GM18507 (cell line): Measurements from ENCODE around the gene DESI1.
"Not testable (repeated sequence)": the region's sequence is repeated elsewhere in the genome, so short reads cannot be mapped to it uniquely, and the experiment has no call there.

Experiments
- DNase-seq: peaks from one replicate; pipeline ENCODE4 v3.0.0; 2011; ENCODE audit warnings: low read depth; ENCODE audit not compliant: insufficient read length; ENCODE audit errors: extremely low spot score
- FAIRE-seq: peaks from 2 replicates; lab custom pipeline; 2011; peaks lifted over from hg19 to GRCh38; lab: Jason Lieb, UNC

DESI1 gene

DNA sequence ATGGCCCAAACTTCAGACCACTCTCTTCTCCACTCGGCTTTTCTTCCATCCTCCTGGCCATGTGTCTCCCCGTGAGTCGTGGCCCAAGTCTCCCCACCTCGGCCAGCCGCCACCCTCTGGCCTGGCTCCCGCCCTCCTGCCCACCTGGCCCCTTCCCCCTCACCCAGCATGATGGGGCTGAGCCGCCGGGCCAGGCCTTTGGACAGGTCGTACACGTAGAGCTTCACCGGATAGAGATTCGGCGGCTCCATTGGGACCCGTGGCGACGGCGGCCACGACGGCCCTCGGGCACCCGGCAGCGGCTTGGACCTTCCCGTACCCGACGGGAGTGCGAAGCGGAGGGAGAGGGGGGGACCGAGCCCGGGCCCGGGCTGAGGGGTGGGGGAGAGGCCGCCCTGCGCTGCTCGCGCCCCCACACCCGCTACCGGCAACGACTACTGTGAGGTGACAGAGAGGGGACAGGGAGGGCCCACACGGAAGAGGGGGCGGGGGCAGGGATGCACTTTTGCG, at the start of gene DESI1:
TSS of gene DESI1 (minus strand) at position 455 of the 510 bp plus-strand sequence. CDS start at position 251, 204 bp downstream.
- DNase-seq: no peak
- no peak for FAIRE-seq

DNA sequence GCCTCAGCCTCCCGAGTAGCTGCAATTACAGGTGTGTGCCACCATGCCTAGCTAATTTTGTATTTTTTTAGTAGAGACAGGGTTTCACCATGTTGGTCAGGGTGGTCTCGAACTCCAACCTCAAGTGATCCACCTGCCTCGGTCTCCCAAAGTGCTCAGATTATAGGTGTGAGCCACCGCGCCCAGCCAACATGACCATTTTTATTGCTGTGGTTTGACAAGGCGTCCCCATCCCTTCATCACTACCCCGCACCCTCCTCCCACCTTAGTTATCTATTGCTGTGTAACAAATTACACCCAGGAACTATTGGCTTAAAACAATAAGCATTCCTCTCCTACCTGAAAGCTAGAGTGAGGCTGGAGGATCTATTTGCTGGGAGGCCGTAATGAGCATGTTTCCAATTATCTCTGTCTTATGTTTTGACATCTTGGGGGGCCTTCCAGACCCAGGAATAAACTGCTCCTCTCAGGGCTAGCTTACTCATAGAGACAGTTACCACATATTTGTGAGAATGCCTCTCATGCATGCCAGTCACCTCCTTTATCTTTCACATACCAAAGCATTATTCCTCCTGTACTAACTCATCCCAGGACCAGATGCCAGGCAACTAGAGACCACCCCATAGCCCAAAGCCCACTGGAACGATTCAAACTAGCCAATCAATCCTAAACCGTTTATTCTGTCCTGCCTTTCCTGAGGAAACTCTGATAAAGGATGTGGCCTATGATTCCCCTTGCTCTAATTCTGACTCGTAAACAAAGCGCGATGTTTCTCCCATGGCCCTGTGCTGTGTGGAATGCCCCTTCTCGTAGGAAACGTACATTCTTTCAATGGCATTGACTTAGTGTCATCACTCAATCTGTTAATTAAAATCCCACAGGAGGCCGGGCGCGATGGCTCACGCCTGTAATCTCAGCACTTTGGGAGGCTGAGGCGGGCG, 48.4 kb upstream of the DESI1 start:
- DNase-seq (no peak), FAIRE-seq (no peak)

DNA sequence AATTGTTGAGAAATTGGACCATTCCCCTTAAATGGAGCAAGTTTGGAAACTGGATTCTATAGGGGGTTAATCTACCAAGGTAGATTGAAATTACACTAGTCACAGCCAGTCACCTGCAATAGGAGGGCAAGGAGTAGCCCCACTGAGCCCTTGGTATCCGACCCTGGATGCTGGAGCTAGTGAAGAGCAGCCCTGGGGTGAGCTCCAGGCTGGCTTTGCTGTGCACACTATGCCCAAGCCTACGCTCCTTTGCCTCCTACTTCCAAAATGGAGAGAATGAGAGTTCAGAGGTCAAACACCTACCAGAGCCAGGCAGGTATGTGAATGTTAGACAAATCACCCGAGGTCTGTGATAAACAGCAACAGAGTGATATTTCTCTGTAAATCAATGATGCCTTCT, 44.1 kb upstream of the DESI1 start:
- DNase-seq (no peak), FAIRE-seq (no peak)

DNA sequence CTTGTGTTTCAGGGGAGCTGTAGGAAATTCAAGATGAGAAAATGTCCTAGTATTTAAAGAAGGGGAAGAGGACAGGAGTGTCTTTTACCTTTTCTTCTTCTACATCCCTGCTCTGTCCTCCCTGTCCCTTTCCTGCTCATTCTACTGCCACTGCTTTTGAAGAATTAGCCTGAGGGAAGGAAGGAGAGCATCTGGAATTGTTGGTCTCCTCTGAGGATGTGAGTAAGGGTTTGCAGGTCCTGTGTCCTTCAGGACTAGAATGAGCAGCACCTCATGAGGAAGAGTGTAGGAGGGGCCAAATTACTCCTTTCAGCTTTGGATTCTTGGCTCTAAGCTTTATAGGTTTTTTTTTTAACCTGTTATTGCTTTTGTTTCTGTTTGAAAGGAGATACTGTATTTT, 43.6 kb upstream of the DESI1 start:
- FAIRE-seq: no peak
- DNase-seq: no peak

DNA sequence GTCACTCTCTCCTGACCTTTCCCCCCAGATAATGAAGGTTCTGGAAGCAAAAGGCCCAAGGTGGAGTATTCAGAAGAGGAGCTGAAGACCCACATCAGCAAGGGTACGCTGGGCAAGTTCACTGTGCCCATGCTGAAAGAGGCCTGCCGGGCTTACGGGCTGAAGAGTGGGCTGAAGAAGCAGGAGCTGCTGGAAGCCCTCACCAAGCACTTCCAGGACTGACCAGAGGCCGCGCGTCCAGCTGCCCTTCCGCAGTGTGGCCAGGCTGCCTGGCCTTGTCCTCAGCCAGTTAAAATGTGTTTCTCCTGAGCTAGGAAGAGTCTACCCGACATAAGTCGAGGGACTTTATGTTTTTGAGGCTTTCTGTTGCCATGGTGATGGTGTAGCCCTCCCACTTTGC, 42.8 kb upstream of the DESI1 start:
- not testable (repeated sequence) for FAIRE-seq, DNase-seq

DNA sequence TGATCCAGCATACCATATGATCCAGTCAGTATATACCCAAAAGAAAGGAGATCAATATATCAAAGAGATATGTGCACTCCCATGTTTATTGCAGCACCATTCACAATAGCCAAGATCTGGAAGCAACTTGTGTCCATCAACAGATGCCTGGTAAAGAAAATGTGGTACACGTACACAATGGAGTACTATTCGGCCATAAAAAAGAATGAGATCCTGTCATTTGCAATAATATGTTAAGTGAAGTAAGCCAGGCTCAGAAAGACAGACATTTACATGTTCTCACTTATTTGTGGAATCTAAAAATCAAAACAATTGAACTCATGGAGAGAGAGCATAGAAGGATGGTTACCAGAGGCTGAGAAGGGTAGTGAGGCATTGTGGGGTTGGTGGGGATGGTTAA, 40.9 kb upstream of the DESI1 start:
- FAIRE-seq (no peak), DNase-seq (no peak)

DNA sequence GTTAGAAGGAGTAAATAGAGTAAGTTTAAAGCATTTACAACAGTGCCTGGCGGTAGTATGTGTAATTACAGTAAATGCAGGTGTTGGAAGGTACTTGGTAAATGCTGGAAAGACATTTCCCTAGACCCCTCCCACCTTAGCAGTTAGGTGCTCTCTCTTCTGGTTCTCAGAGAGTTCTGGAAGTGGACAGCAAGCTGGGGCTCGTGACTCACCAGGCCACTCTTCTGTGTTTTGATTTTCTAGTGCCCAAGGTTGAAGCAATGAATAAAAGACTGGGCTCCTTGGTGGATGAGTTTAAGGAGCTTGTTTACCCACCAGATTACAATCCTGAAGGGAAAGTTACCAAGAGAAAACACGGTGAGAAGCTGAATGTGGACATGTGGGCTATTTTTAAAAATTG, 40.2 kb upstream of the DESI1 start:
- no peak for DNase-seq
- no peak for FAIRE-seq

DNA sequence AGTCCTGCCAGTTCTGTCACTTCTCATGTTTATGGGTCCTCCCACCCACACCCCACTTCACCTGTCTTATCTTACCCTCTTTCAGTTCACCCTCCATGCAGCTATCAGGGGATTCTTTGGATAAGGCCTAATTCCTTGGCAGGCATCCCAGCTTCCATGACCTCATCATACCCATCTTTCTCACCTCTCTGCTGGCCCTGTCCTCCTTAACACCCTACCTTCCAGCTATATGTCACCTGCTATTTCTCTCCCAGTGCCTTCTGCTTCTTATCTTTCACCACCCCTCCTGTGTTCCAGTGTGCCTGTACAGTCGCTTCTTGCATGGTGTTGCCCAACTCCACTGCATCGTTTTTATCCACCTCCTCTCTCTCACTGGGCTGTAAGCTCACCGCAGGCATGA, 39.6 kb upstream of the DESI1 start:
- DNase-seq: no peak
- FAIRE-seq: no peak

DNA sequence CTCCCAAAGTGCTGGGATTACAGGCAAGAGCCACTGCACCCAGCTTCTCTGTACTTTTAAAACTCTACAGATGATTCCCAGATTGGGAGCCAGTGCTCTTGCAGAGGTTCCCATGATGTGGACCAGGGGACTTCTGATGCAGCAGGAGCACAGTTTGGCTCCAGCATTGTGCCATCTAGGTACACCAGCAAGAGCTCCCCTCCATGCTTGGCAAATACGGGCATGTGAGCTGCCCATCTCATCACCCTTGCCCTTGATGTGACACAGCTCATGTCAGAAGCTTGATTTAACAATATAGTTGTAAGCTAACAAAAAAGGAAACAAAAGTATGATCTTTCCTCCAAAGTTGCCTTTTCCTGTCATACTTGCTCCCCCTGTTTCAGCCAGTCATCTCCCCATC, 39.1 kb upstream of the DESI1 start:
- no peak for FAIRE-seq

DNA sequence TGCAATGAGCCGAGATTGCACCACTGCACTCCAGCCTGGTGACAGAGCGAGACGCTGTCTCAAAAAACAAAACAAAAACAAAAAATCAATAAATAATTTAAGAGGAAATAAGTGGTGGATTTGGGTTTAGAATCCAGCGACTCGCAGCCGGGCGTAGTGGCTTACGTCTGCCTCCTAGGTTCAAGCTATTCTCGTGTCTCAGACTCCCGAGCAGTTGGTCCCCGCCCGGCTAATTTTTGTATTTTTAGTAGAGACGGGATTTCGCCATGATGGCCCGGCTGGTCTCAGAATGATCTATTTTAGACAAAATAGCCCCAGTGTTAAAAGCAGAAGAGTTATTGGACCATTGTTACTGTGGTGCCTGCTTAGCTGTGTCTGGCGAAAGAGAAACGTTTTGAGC, 38.0 kb upstream of the DESI1 start:
- FAIRE-seq (no peak), DNase-seq (no peak)

More for the DNA sequence above, 39.1 kb upstream of the DESI1 start:
- DNase-seq: no peak

DNA sequence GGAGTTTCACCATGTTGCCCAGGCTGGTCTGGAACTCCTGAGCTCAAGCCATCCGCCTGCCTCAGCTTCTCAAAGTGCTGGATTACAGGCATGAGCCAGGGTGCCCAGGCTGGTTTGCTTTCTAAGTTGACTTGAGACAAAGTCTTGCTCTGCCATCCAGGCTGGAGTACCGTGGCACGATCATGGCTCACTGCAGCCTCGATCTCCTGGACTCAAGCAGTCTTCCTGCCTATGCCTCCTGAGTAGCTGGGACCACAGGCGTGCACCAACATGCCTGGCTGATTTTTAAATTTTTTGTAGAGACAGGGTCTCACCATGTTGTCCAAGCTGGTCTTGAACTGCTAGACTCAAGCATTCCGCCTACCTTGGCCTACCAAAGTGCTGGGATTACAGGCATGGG, 36.9 kb upstream of the DESI1 start:
- no peak for FAIRE-seq
- DNase-seq: no peak

DNA sequence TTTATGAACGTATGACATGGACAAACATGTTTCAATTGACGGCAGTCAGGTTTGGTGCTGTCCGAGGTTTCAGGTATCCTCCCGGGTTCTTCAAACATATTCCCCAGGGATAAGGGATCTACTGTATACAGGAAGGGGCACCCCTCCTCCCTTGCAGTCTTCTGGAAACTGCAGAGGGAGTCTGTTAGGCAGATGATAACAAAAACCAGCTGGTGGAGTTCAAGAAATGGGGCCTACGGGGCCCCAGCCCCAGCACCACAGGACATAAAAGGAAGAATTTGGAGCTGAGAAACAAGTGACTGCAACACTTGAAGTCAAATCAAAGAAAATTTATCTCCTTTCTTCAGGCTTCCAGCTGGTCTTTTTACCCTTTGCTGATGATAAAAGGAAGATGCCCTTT, 35.7 kb upstream of the DESI1 start:
- FAIRE-seq: no peak
- DNase-seq: no peak

DNA sequence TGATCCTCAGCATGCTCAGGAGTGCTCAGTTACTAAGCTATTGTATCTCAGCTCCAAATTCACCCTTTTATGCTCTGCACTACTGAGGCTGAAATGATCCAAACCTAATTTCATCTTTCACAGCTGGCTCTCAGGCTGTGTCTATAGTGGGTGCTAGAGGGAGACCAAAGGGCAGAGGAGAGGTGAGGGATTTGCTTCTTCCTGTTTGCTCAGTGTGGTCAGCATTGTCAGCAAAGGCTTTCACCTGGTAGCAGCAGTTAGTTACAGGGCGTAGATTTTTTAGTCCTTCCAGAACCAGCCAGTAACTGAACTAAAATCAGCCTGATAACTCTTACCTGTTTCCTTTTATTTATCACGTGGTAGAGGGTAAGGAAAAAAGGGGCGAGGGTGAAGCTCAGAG, 33.5 kb upstream of the DESI1 start:
- no peak for DNase-seq
- FAIRE-seq: no peak

DNA sequence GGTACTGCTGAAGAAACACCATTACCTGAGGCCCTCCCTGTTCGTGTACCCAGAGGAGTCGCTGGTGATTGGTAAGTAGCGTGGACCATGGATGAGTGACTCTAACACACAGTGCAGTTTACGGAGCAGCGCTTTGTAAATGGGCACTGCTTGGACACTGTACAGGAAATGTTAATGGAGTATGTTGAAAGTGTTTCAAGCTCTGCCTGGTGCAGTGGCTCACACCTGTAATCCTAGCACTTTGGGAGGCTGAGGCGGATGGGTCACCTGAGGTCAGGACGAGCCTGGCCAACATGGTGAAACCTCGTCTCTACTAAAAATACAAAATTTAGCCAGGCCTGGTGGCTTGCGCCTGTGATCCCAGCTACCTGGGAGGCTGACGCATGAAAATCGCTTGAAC, 30.0 kb upstream of the DESI1 start:
- FAIRE-seq (no peak), DNase-seq (no peak)

DNA sequence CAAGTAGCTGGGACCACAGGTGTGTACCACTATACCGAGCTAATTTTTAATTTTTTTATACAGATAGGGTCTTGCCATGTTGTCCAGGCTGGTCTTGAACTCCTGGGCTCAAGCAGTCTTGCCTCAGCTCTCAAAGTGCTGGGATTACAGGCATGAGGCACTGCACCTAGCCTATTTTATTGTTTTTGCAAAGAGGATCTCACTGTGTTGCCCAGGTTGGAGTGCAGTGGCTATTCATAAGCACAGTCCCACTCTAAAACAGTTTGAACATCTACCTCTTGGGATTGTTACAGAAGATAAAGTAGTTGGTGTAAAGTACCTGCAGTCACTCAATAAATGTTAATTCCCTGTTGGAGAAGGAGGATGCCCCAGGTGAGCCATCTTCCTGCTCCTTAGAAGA, 29.4 kb upstream of the DESI1 start:
- FAIRE-seq: no peak

DNA sequence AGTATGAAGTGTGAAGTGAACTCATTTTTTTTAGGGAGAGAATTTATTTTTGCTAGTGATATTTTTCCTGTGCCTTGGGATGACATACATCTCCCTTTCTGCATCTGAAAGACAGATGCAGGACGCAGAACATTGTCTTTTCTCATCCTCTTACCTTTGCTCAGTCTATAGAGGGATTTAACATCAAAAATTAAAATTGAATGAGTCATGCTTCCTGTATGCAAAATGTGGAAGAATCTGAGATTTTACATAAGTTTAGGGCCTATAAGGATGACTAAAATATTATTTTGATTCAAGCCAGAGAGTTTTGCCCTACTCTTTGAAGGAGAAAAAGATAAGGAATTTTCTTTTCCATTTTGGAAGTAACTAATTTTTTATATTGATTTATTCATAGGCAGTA, 27.6 kb upstream of the DESI1 start:
- FAIRE-seq (no peak), DNase-seq (no peak)

More for the DNA sequence above, 29.4 kb upstream of the DESI1 start:
- no peak for DNase-seq

DNA sequence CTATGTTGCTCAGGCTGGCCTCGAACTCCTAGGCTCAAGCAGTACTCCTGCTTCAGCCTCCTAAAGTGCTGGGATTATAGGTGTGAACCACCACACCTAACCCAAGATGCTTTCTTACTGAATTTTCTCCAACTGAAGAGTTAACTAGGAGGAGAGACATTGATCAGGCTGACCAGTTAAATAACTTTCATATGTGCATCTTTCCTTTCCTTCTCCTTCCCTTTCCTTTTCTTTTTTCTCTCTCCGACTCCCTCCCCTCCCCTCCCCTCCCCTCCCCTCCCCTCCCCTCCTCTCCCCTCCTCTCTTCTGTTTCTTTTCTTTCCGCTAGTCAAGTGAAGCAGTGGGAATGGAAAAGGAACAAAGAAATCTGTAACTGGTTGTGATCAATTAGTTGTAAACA, 26.9 kb upstream of the DESI1 start:
- no peak for DNase-seq
- no peak for FAIRE-seq

DNA sequence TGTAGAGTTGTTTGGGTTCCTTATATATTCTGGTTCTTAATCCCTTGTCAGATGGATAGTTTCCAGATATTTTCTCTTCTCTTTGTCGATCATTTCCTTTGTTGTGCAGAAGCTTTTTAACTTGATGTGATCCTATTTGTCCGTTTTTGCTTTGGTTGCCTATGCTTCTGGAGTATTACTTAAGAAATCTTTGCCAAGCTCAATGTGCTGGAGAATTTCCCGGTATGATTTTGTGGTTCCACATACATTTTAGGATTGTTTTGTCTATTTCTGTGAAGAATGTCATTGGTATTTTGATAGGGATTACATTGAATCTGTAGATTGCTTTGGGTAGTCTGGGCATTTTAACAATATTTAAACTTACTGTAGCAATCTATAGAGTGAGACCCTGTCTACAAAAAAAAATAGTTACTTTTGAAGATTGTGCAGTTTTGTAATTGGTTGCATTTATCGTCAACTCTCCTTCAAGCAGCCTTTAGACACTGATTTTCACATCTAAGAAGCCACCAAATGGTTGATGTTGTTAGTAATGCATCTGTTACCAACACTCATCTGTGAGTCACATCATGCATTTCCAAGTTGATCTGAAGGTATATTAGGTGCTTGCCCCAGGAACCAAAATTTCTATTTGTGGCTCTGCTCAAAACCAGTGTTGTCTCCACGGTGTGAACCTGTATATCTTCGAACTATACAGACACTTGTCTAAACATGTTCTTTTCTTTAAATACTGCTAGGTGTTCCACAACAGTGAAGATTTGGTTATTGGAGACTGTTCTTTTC, 21.7 kb upstream of the DESI1 start:
- DNase-seq (no peak), FAIRE-seq (no peak)

DNA sequence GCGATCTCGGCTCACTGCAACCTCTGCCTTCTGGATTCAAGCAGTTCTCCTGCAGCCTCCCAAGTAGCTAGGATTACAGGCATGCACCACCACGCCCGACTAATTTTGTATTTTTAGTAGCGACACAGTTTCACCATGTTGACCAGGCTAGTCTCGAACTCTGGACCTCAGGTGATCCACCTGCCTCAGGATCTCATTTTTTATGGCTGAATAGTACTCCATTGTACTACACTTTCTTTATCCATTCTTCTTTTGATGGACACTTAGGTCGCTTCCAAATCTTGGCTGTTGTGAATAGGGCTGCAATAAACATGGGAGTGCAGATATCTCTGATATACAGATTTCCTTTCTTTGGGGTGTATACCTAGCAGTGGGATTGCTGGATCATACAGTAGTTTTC, 21.0 kb upstream of the DESI1 start:
- FAIRE-seq (no peak), DNase-seq (no peak)

DNA sequence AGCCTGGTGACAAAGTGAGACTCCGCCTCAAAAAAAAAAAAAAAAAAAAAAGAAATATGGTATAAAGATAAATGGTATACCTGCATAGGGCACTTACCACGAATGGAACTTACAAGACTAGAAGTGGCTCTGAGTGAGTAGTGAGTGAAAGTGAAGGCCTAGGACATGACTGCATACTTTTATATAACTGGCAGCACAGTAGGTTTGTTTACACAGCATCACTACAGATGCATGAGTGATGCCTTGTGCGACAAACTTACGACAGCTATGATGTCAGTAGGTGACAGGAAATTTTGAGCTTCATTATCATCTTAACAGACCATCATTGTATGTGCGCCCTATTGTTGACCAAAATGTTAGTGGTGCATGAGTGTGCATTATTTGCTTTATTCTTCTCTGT, 17.9 kb upstream of the DESI1 start:
- FAIRE-seq (no peak), DNase-seq (no peak)

DNA sequence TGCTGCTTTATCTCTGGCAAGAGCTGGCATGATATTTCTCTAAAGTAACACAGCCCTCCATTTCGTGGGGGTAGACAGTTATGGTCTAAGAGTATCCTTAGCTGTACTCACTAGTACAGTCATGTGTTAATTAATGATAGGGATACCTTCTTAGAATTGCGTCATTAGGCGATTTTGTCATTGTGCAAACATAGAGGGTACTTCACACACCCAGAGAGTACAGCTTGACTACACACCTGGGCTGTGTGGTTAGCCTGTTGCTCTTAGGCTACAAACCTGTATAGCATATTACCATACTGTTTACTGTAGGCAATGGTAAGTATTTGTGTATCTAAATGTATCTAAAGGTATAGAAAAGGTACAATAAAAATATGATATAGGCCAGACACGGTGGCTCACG, 17.3 kb upstream of the DESI1 start:
- FAIRE-seq: no peak

More for the DNA sequence above, 17.3 kb upstream of the DESI1 start:
- DNase-seq: no peak
